ENCODE data around the gene MAP3K8.

MAP3K8 gene

DNA sequence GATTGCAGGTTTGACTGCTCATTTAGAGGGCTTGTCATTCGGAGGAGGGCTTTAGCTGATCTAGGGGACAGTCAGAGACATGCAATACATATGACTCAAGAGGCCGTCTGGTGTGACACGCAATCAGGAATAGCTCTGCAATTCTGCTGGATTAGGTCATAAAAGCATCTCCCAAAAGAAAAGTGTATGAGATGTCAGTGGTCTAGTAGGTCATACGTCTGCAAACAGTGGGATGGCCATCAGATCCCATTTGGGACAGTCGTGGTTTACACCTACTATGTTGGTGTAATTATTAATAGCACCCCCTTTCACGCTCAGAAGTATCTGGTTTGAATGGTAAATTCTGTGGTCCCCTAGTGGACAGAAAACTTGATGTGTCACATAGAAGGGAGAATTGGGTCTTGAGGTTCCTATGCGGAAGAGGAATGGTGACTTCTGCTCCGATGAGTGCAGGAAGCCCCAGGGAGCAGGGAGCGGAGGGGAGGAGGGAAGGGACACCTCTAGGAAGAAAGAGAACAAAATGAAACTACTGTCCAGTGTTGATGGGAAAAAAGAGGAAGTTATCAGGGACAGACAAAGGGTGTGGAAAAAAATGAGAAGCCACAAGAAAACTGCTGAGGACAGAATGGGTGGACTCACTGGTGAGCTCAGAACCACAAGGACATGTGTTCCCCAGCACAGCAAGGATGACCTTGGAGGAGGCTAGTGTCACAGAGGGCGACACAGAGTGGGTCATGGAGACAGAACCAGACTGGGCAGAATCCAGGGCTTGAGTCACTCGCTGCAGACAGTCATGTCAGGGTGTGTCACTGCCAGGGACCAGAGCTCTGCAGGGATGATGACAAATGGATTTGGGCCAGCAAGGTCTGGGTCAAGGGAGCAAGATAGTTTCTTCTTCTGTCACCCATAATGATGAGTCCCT is 59.9 kb downstream of the MAP3K8 start:
- DNase-seq, result no peak

- no peak for DNase-seq
These were observed 60.6 kb downstream of the MAP3K8 start for GRCh38 chr10:30494558-30494957.

GRCh38 chr10:30495687-30496086 is 61.7 kb downstream of the MAP3K8 start:
- no peak for DNase-seq

- no peak for DNase-seq
These were observed 65.8 kb downstream of the MAP3K8 start for GRCh38 chr10:30499816-30500215.

DNA sequence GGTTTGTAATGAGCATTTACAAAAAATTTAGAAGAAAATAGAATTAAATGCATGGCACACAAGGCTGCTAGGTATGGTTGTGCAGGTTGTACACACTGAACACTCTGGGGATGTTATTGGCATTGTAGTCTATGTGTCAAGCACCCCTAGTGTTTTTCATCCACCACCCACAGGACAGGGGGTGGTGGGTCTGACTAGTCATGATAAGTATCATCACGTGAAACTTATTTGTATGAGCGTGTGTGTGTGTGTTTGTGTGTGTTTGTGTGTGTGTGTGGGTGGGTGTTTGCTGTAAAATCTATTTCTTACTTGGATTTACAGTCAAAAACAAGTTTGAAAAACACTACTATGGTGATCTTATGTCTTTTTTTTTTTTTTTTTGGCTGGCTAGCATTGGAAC is 66.5 kb downstream of the MAP3K8 start:
- DNase-seq, result no peak

- DNase-seq, result no peak
These were observed 67.0 kb downstream of the MAP3K8 start for GRCh38 chr10:30500963-30501504.

- DNase-seq, result no peak
These were observed 68.5 kb downstream of the MAP3K8 start for GRCh38 chr10:30502266-30503060.

DNA sequence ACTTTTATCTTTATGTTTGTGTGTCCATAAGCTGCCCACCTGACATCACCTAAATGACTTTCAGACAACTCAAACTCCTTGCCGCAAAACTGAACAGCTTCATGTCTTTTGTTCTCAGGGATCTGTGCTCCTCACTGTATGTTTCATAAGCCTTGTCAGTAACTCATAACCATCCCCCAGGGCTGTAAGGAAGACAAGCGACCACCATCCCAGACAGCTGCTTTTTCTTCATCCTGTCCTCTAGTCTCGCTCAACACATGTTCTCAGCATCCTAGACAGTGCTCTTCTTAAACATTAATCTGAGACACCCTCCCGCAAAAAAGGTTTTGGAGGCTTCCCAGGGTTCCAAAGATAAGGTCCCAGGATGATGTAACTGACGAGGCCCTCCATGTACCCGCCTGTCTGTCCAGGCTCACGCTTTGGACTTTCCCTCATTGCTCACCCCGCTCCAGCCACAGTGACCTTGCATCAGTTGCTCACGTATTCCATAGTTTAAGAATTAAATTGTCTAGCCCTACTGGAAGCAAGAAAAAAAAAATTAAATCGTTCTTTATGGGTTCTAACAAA is 69.8 kb downstream of the MAP3K8 start:
- DNase-seq, result no peak

GRCh38 chr10:30505543-30506298 is 71.7 kb downstream of the MAP3K8 start:
- DNase-seq, result no peak

GRCh38 chr10:30509508-30509907 is 75.5 kb downstream of the MAP3K8 start:
- no peak for DNase-seq

- DNase-seq, result no peak
These were observed 76.4 kb downstream of the MAP3K8 start for GRCh38 chr10:30510184-30510931.

- DNase-seq, result no peak
These were observed 77.1 kb downstream of the MAP3K8 start for GRCh38 chr10:30510932-30511700.

All from NCI-H2171 treated with DMSO at 0.1 percent for 48 hours (cell line).